IMR-90 (cell line): Measurements from ENCODE around the gene MTPN. TPM values are rescaled to one million over a fixed set of nuclear protein-coding genes. Genes with fewer than 3 reads are reported as not detected.

Source experiments
- ATAC-seq: fragments of 200-7000 bp; cut with Tn5 transposase; 2 replicates; pipeline ENCODE4 v1.9.1; 2020; ENCODE audit warnings: low read depth, mild to moderate bottlenecking, moderate library complexity
- BruUV-seq: library from RNA; stranded (reverse); fragments of 400-500 nt; replicated peaks from 2 replicates; lab custom pipeline; 2021; lab: Mats Ljungman, UMichigan
- CTCF ChIA-PET: fragments of 300-600 bp; formaldehyde crosslinking; extraction: SDS; loops from one replicate; lab custom pipeline; 2021; ENCODE audit warnings: antibody characterized with exemption; lab: Yijun Ruan, JAX
- POLR2A ChIA-PET: fragments of 300-600 bp; sonication (Branson Sonifier 250); formaldehyde crosslinking; loops from one replicate; lab custom pipeline; 2022; ENCODE audit warnings: antibody characterized with exemption; ENCODE audit not compliant: unreplicated experiment; lab: Charles Lee
- DNase-seq: peaks from one replicate; pipeline ENCODE4 v3.0.0; 2013
- H2AFZ ChIP-seq: replicated peaks from 2 replicates; pipeline ENCODE3; 2013; ENCODE audit warnings: low read length, mild to moderate bottlenecking; ENCODE audit not compliant: poor library complexity
- H2AK5ac ChIP-seq: 2 replicates; pipeline ENCODE4 v1.6.1; 2013; ENCODE audit warnings: low read depth, low read length, inconsistent platforms
- H2AK9ac ChIP-seq: replicated peaks from 2 replicates; pipeline ENCODE3; 2013; ENCODE audit warnings: mild to moderate bottlenecking, low read depth, low read length, moderate library complexity; ENCODE audit not compliant: poor library complexity
- H2BK120ac ChIP-seq: 2 replicates; pipeline ENCODE4 v1.6.1; 2013; ENCODE audit warnings: low read depth, low read length, inconsistent platforms
- H2BK15ac ChIP-seq: 3 replicates; pipeline ENCODE4 v1.6.1; 2013; ENCODE audit warnings: low read depth, low read length, inconsistent platforms
- H2BK20ac ChIP-seq: 2 replicates; pipeline ENCODE4 v1.6.1; 2013; ENCODE audit warnings: low read depth, mild to moderate bottlenecking, inconsistent platforms, low read length, moderate library complexity
- H2BK5ac ChIP-seq: 2 replicates; pipeline ENCODE4 v1.6.1; 2013; ENCODE audit warnings: mild to moderate bottlenecking, low read depth, low read length, inconsistent platforms; ENCODE audit not compliant: poor library complexity, severe bottlenecking
- H3K14ac ChIP-seq: replicated peaks from 2 replicates; pipeline ENCODE4 v1.6.1; 2013; ENCODE audit warnings: low read depth, low read length, inconsistent platforms
- H3K18ac ChIP-seq: 2 replicates; pipeline ENCODE4 v1.6.1; 2013; ENCODE audit warnings: low read depth, low read length, control low read depth
- H3K23ac ChIP-seq: 2 replicates; pipeline ENCODE4 v1.6.1; 2013; ENCODE audit warnings: low read depth, low read length, inconsistent platforms
- H3K27ac ChIP-seq: 2 replicates; pipeline ENCODE4 v1.5.1; 2013; ENCODE audit warnings: mild to moderate bottlenecking, control low read depth, low read length; ENCODE audit not compliant: insufficient read depth
- H3K27me3 ChIP-seq: 2 replicates; pipeline ENCODE4 v1.6.1; 2013; ENCODE audit warnings: low read length; ENCODE audit not compliant: control insufficient read depth, insufficient read depth
- H3K36me3 ChIP-seq: 2 replicates; pipeline ENCODE4 v1.6.1; 2013; ENCODE audit warnings: low read length, mixed read lengths; ENCODE audit not compliant: control insufficient read depth, insufficient read depth
- H3K4ac ChIP-seq: 2 replicates; pipeline ENCODE4 v1.6.1; 2013; ENCODE audit warnings: low read depth, low read length, inconsistent platforms
- H3K4me1 ChIP-seq: 2 replicates; pipeline ENCODE4 v1.6.1; 2013; ENCODE audit warnings: low read length, mixed read lengths; ENCODE audit not compliant: control insufficient read depth, insufficient read depth
- H3K4me2 ChIP-seq: 2 replicates; pipeline ENCODE4 v1.6.1; 2013; ENCODE audit warnings: low read depth, mild to moderate bottlenecking, control low read depth, low read length, moderate library complexity
- H3K4me3 ChIP-seq: 2 replicates; pipeline ENCODE4 v1.5.1; 2013; ENCODE audit warnings: low read depth, mild to moderate bottlenecking, control low read depth, low read length, moderate library complexity; ENCODE audit not compliant: insufficient read depth
- H3K56ac ChIP-seq: 2 replicates; pipeline ENCODE4 v1.6.1; 2013; ENCODE audit warnings: low read length, inconsistent platforms; ENCODE audit not compliant: insufficient read depth; ENCODE audit errors: extremely low read depth
- H3K79me1 ChIP-seq, 2 experiments: 2 replicates each; pipeline ENCODE4 v1.6.1; 2013; ENCODE audit warnings: low read length in 2 of 2, inconsistent platforms in 1 of 2, low read depth in 1 of 2
- H3K9ac ChIP-seq: 2 replicates; pipeline ENCODE4 v1.6.1; 2013; ENCODE audit warnings: low read depth, low read length, control low read depth
- H3K9me1 ChIP-seq: 2 replicates; pipeline ENCODE4 v1.6.1; 2013; ENCODE audit warnings: low read length, inconsistent platforms; ENCODE audit not compliant: insufficient read depth
- H3K9me3 ChIP-seq: 2 replicates; pipeline ENCODE4 v1.6.1; 2013; ENCODE audit warnings: low read length; ENCODE audit not compliant: control insufficient read depth, insufficient read depth
- H4K20me1 ChIP-seq: 2 replicates; pipeline ENCODE4 v1.6.1; 2013; ENCODE audit warnings: low read length, inconsistent platforms; ENCODE audit not compliant: insufficient read depth
- H4K5ac ChIP-seq: 2 replicates; pipeline ENCODE4 v1.6.1; 2013; ENCODE audit warnings: mild to moderate bottlenecking, low read depth, low read length, control low read depth
- H4K8ac ChIP-seq, 2 experiments: 2 replicates each; pipeline ENCODE4 v1.6.1; 2013; ENCODE audit warnings: low read depth in 2 of 2, low read length in 2 of 2, control low read depth in 1 of 2, inconsistent platforms in 1 of 2
- H4K91ac ChIP-seq: 2 replicates; pipeline ENCODE4 v1.6.1; 2013; ENCODE audit warnings: low read depth, low read length, inconsistent platforms; ENCODE audit not compliant: insufficient read depth
- BHLHE40 ChIP-seq: fragments of 150-350 bp; IDR thresholded peaks from 2 replicates; pipeline ENCODE4 v1.6.1; 2016; ENCODE audit warnings: mild to moderate bottlenecking, low read depth, low read length
- CEBPB ChIP-seq: IDR thresholded peaks from 2 replicates; pipeline ENCODE4 v1.6.1; 2012; ENCODE audit warnings: low read depth, low read length, improper control_type of control experiment
- CHD1 ChIP-seq: IDR thresholded peaks from 2 replicates; pipeline ENCODE4 v1.6.1; 2012; ENCODE audit warnings: low read depth, low read length, improper control_type of control experiment
- FOS ChIP-seq: fragments of 150-350 bp; IDR thresholded peaks from 2 replicates; pipeline ENCODE4 v1.6.1; 2016; ENCODE audit warnings: low read depth, low read length
- MAZ ChIP-seq: IDR thresholded peaks from 2 replicates; pipeline ENCODE4 v1.6.1; 2012; ENCODE audit warnings: low read depth, mild to moderate bottlenecking, low read length, improper control_type of control experiment, moderate library complexity, borderline replicate concordance
- NFE2L2 ChIP-seq: fragments of 150-350 bp; IDR thresholded peaks from 2 replicates; pipeline ENCODE4 v1.6.1; 2016; ENCODE audit warnings: low read depth, mild to moderate bottlenecking, low read length
- POLR2A ChIP-seq: IDR thresholded peaks from 2 replicates; pipeline ENCODE4 v1.6.1; 2012; ENCODE audit warnings: mild to moderate bottlenecking, low read depth, low read length
- RFX5 ChIP-seq: IDR thresholded peaks from 2 replicates; pipeline ENCODE4 v1.8.0; 2012; ENCODE audit warnings: low read depth, mild to moderate bottlenecking, low read length, moderate library complexity
- WGBS, 2 experiments: methylation state at CpG; one replicate each; pipeline versions ENCODE4 v1.1.5 to v1.1.7; 2013; ENCODE audit warnings: missing lambda C conversion rate in 2 of 2; ENCODE audit not compliant: insufficient read length in 1 of 2; ENCODE audit errors: extremely low coverage in 2 of 2; 5-methylcytosine and 5-hydroxymethylcytosine counted together
- dilution Hi-C: fragments of 300-500 bp; cut with HindIII; formaldehyde crosslinking; loops from one replicate; pipeline ENCODE4 v1.14.3; 2018; ENCODE audit warnings: low sequenced_read_pairs; ENCODE audit not compliant: unreplicated experiment
- in situ Hi-C: fragments of 300-500 bp; cut with MboI; formaldehyde crosslinking; loops from 3 replicates; pipeline ENCODE4 v1.14.3; 2019; ENCODE audit warnings: low sequenced_read_pairs, inconsistent platforms, mixed read lengths
- intact Hi-C: fragments of 100-400 bp; cut with micrococcal nuclease; formaldehyde crosslinking; loops from 2 replicates; pipeline ENCODE4 v1.10.0; 2022
- polyA plus RNA-seq, 3 experiments: library from polyadenylated mRNA; depleted of rRNA; stranded (reverse); fragments of >200 nt; gene quantifications; 2 replicates each; pipeline ENCODE4 v1.2.3, GENCODE V29; 2012; ENCODE audit warnings: low replicate concordance in 1 of 3
- total RNA-seq: library from RNA; depleted of rRNA; stranded (reverse); fragments of >200 nt; gene quantifications from 2 replicates; pipeline ENCODE4 v1.2.3, GENCODE V29; 2012
- TF ChIP-seq, protein P1 (sequence below): fragments of 150-350 bp; IDR thresholded peaks from 2 replicates; pipeline ENCODE4 v1.6.1; 2016; ENCODE audit warnings: low read depth, mild to moderate bottlenecking, low read length, moderate library complexity, borderline replicate concordance

Gene MTPN
- total and polyA plus RNA-seq, 2 of the 4 experiments (the other 2 are of a cell fraction) = 58.8 to 94.4 TPM

DNA sequence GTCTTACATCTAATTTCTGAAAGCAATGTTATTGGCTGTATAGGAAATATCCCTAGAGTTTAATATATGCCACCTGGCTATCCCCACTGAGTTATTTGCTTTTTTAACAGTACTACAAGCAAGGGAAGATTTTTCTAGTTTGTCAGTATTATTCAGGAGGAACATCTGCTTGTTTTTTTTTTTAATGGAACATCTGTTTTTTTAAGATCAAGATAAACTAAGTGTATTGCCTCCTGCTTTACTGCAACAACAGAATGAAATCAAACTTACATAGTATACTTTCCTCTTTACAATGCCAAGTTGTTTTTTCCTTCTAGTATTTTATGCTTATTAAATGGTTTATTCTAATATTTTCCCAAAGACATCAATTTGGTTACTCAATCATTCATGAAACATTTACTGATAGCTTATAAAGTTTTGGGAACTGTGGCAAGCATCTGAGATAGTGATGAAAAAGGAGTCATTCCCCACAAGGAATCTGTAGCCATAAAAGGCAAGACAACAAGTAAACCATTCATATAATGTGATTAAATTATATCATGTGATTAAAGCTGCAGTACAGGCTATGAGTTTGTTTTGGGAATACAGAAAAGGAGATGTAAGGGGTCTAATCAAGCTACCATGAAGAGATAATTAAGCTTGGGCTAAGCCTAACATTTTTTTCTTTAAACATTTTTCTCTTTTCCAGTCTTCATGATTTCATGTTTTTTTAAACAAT lies 17.4 kb downstream of the MTPN start (continued):
- no peak for TF ChIP-seq CHD1

DNA sequence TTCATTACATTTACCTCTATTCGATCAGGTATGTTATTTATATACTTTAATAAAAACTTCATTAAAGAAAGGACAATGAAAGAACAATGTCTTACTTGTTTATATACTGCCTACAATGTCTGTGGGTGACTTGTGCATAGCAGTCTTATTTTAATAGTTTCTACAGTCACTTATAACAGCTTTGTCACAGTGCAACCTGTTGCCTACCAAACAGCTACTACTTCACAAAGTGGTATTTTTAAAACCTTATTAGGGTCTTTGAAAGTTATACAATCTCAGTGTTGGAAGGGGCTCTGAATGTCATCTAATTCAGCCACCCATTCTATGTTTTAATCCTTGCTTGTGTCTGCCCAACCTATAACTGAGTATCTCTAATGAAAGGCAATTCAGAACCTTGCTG lies 19.0 kb downstream of the MTPN start:
- Histone ChIP-seq H3K56ac (no peak overlapping the region), H2AK5ac (no peak overlapping the region), H3K14ac (no peak overlapping the region), H4K5ac (no peak overlapping the region), H2BK20ac (no peak overlapping the region), H2BK15ac (no peak overlapping the region), H2BK5ac (no peak overlapping the region), H2AFZ (no peak overlapping the region), H3K36me3 (peaks cover 2% of the 10 kb centered on the region), H4K91ac (no peak overlapping the region), H3K4ac (no peak overlapping the region), H3K9ac (no peak overlapping the region), H3K9me3 (no peaks in the 10 kb centered on the region), H3K27me3 (no peaks in the 10 kb centered on the region), H3K9me1 (peaks cover 2% of the 10 kb centered on the region; the same call in 1 of the 2 replicates), H3K18ac (no peak overlapping the region), H2BK120ac (no peak overlapping the region), H3K27ac (no peak overlapping the region), H3K23ac (no peak overlapping the region), H4K8ac (no peak overlapping the region), H3K4me3 (no peak overlapping the region), H4K20me1 (peaks cover 32% of the 10 kb centered on the region; the same call in 1 of the 2 replicates), H2AK9ac (no peak overlapping the region), H3K4me2 (no peak overlapping the region), H3K79me1 (peaks cover 12 to 42% of the 10 kb centered on the region in 2 experiments; a peak in 3 of 4 replicates), H3K4me1 (no peaks in the 10 kb centered on the region)
- in situ Hi-C loops = no loop called here
- BruUV-seq = no TSS peak
- no CpG with 5 or more reads among the region's 1 CpG for WGBS, 2 experiments
- TF ChIP-seq BHLHE40 = no peak
- no peak for TF ChIP-seq MAZ
- TF ChIP-seq, protein P1, sequence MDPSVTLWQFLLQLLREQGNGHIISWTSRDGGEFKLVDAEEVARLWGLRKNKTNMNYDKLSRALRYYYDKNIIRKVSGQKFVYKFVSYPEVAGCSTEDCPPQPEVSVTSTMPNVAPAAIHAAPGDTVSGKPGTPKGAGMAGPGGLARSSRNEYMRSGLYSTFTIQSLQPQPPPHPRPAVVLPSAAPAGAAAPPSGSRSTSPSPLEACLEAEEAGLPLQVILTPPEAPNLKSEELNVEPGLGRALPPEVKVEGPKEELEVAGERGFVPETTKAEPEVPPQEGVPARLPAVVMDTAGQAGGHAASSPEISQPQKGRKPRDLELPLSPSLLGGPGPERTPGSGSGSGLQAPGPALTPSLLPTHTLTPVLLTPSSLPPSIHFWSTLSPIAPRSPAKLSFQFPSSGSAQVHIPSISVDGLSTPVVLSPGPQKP = no peak
- no peak for TF ChIP-seq FOS
- TF ChIP-seq RFX5 = no peak
- no peak for TF ChIP-seq CEBPB
- no peak for TF ChIP-seq CHD1
- no peak for TF ChIP-seq POLR2A
- no peak for TF ChIP-seq NFE2L2
- ChIA-PET CTCF (no interaction called here), POLR2A (no interaction called here)
- DNase-seq (no peak), ATAC-seq (no peak)
- intact Hi-C loops = no loop called here
- dilution Hi-C loops = no loop called here
